PC-3 (cell line): ENCODE results near the gene MISP. TPM values are rescaled to one million over a fixed set of nuclear protein-coding genes. Genes with fewer than 3 reads are reported as not detected.

ENCODE experiments used
- ATAC-seq: fragments of 200-7000 bp; cut with Tn5 transposase; 2 replicates; pipeline ENCODE4 v1.9.1; 2020; ENCODE audit warnings: mild to moderate bottlenecking, moderate library complexity
- BruUV-seq: library from RNA; stranded (reverse); fragments of 400-500 nt; replicated peaks from 2 replicates; lab custom pipeline; 2021; lab: Mats Ljungman, UMichigan
- CTCF ChIA-PET: fragments of 300-600 bp; sonication (Branson Sonifier 250); formaldehyde crosslinking; loops from one replicate; lab custom pipeline; 2022; ENCODE audit warnings: antibody characterized with exemption; lab: Charles Lee
- POLR2A ChIA-PET: fragments of 300-600 bp; sonication (Branson Sonifier 250); formaldehyde crosslinking; loops from one replicate; lab custom pipeline; 2022; ENCODE audit warnings: antibody characterized with exemption; ENCODE audit not compliant: unreplicated experiment; lab: Charles Lee
- DNase-seq: peaks from one replicate; pipeline ENCODE4 v3.0.0-alpha.2; 2015
- H2AFZ ChIP-seq: fragments of 300-600 bp; sonication (generic); 2 replicates; pipeline ENCODE4 v1.6.0; 2016; ENCODE audit warnings: antibody characterized with exemption, low read length
- H3F3A ChIP-seq: fragments of 300-600 bp; sonication (generic); one replicate; pipeline ENCODE4 v1.6.0; 2017; ENCODE audit warnings: antibody characterized with exemption, low read length, control low read depth, mild to moderate bottlenecking; ENCODE audit not compliant: unreplicated experiment
- H3K27ac ChIP-seq: fragments of 300-600 bp; sonication (generic); 2 replicates; pipeline ENCODE4 v1.5.1; 2016; ENCODE audit warnings: mild to moderate bottlenecking, low read length
- H3K27me3 ChIP-seq: fragments of 300-600 bp; sonication (generic); 2 replicates; pipeline ENCODE4 v1.6.1; 2016; ENCODE audit warnings: low read length, mixed read lengths
- H3K36me3 ChIP-seq: fragments of 300-600 bp; sonication (generic); 2 replicates; pipeline ENCODE4 v1.6.1; 2016; ENCODE audit warnings: low read depth, mixed run types, low read length, mixed read lengths
- H3K4me1 ChIP-seq: fragments of 300-600 bp; sonication (generic); 2 replicates; pipeline ENCODE4 v1.5.1; 2016; ENCODE audit warnings: low read length; ENCODE audit not compliant: insufficient read depth
- H3K4me2 ChIP-seq: fragments of 300-600 bp; sonication (generic); 2 replicates; pipeline ENCODE4 v1.6.0; 2016; ENCODE audit warnings: low read length
- H3K4me3 ChIP-seq: fragments of 300-600 bp; sonication (generic); 2 replicates; pipeline ENCODE4 v1.5.1; 2016; ENCODE audit warnings: mild to moderate bottlenecking, low read length, mixed read lengths
- H3K79me2 ChIP-seq: fragments of 300-600 bp; sonication (generic); 2 replicates; pipeline ENCODE4 v1.6.1; 2017; ENCODE audit warnings: low read length, mixed read lengths
- H3K9ac ChIP-seq: fragments of 300-600 bp; sonication (generic); 2 replicates; pipeline ENCODE4 v1.6.0; 2016; ENCODE audit warnings: mild to moderate bottlenecking, low read length
- H3K9me2 ChIP-seq: fragments of 300-600 bp; sonication (generic); replicated peaks from 2 replicates; pipeline ENCODE4 v1.6.1; 2016; ENCODE audit warnings: mixed run types, low read length, mixed read lengths
- H3K9me3 ChIP-seq: fragments of 300-600 bp; sonication (generic); 2 replicates; pipeline ENCODE4 v1.6.1; 2016; ENCODE audit warnings: low read length, mixed read lengths
- H4K20me1 ChIP-seq: fragments of 300-600 bp; sonication (generic); 2 replicates; pipeline ENCODE4 v1.6.1; 2016; ENCODE audit warnings: low read length, mixed read lengths
- EZH2 ChIP-seq: fragments of 300-600 bp; sonication (generic); IDR thresholded peaks from one replicate; pipeline ENCODE4 v1.6.1; 2017; ENCODE audit warnings: antibody characterized with exemption, mild to moderate bottlenecking, low read length; ENCODE audit not compliant: unreplicated experiment
- EZH2phosphoT487 ChIP-seq: fragments of 300-600 bp; sonication (generic); IDR thresholded peaks from 2 replicates; pipeline ENCODE4 v1.6.1; 2018; ENCODE audit warnings: mild to moderate bottlenecking, antibody characterized with exemption, low read length, borderline replicate concordance
- intact Hi-C: fragments of 100-400 bp; cut with micrococcal nuclease; formaldehyde crosslinking; loops from 2 replicates; pipeline ENCODE4 v1.9.0; 2023
- total RNA-seq: library from RNA; depleted of rRNA; stranded (reverse); fragments of >200 nt; gene quantifications from 2 replicates; pipeline ENCODE4 v1.2.3, GENCODE V29; 2014
- TF ChIP-seq, protein P1 (sequence below): fragments of 300-600 bp; sonication (generic); conservative IDR thresholded peaks from 2 replicates; pipeline ENCODE4 v1.5.1; 2017; ENCODE audit warnings: antibody characterized with exemption, low read depth, mild to moderate bottlenecking, low read length

MISP gene
- total RNA-seq, 1 experiment from 2014 or later, result 115 TPM

DNA sequence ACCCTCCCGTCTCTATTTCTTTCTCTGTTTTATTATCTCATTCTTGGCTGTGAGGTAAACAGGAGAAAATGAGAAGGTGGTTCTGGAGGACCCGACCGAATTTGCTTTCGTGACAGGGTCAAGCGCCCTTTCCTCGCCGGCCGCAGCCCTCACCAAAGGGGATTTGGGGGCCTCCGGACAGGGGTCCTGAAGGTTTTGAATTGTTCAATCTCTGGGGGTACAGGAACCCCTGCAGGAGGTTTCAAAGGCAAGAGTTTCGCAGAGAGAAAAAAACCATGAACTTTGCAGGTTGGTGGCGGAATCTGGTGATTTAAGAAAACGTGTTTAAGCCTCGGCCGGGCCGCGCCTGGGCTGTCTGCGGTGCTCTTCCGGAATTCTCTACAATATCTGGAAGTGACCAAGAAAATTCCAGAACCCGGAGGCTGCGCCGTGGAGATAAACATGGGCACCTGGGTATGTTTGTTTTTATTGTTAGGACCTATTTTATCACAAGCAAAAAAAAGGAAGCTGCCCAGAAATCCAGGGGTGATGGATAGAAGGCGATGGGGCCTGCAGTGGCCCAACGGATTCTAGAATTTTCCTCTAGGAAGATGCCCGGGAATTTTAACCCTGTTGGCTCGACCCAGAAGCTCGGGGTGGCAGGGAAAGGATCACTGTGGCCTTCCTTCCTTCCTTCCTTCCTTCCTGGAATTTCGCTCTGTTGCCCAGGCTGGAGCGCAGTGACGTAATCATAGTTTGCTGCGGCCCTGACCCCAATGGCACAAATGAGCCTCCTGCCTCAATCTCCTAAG, 32.2 kb downstream of the MISP start:
- DNase-seq, result peak; percentile 37
- CTCF ChIA-PET, result no interaction called here
- intact Hi-C loops, result loop anchor here (2.0 kb wide), 1 partner anchor 14 kb away; the partner anchor contains the start of gene PTBP1

DNA sequence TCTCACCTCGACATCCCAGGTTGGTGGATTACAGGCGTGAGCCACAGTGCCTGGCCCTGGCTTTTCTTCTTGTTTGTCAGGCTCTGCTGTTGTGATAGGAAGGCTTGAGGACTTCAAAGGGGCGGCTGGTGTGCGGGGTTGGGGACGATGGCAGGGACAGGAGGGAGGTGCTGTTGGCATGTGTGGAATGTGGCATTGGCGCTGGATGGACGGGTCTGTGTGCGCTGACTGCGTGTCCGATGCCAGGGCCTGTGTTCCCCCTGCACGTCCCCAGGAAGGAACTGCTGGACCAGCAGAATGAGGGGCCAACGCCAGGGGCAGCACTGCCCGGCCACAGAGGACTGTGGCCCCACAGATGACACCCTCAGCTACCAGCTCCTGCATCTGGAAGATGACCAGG, 33.6 kb downstream of the MISP start:
- DNase-seq (no peak), ATAC-seq (no peak)
- Histone ChIP-seq H3K9me2 (no peaks in the 10 kb centered on the region), H4K20me1 (no peaks in the 10 kb centered on the region), H3K4me2 (peak overlapping the region; percentile 93), H3K4me1 (peaks cover 12% of the 10 kb centered on the region; the same call in 1 of the 2 replicates), H3K9me3 (no peaks in the 10 kb centered on the region), H2AFZ (no peak overlapping the region), H3K27me3 (no peaks in the 10 kb centered on the region), H3K4me3 (peak overlapping the region; percentile 75), H3F3A (no peaks in the 10 kb centered on the region), H3K79me2 (peaks cover 52% of the 10 kb centered on the region), H3K9ac (peak overlapping the region; percentile 22; the same call in 1 of the 2 replicates), H3K27ac (no peak overlapping the region), H3K36me3 (no peaks in the 10 kb centered on the region)
- CTCF ChIA-PET, result no interaction called here
- intact Hi-C loops, result no loop called here
- POLR2A ChIA-PET, result interaction anchor here (0.6 kb wide), 2 partner anchors 64 to 1073 kb away, joined by 3 to 13 read pairs; no protein-coding TSS in a partner anchor
- TF ChIP-seq, protein P1, sequence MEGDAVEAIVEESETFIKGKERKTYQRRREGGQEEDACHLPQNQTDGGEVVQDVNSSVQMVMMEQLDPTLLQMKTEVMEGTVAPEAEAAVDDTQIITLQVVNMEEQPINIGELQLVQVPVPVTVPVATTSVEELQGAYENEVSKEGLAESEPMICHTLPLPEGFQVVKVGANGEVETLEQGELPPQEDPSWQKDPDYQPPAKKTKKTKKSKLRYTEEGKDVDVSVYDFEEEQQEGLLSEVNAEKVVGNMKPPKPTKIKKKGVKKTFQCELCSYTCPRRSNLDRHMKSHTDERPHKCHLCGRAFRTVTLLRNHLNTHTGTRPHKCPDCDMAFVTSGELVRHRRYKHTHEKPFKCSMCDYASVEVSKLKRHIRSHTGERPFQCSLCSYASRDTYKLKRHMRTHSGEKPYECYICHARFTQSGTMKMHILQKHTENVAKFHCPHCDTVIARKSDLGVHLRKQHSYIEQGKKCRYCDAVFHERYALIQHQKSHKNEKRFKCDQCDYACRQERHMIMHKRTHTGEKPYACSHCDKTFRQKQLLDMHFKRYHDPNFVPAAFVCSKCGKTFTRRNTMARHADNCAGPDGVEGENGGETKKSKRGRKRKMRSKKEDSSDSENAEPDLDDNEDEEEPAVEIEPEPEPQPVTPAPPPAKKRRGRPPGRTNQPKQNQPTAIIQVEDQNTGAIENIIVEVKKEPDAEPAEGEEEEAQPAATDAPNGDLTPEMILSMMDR, result no peak
- TF ChIP-seq EZH2phosphoT487 (no peak), EZH2 (no peak)
- TSS peak; percentile 3 for BruUV-seq

More for the DNA sequence above, 32.2 kb downstream of the MISP start:
- H3K27ac ChIP-seq, result peak overlapping the region; percentile 86
- ATAC-seq, result peak; percentile 27
- peak overlapping the region; percentile 67 for H2AFZ ChIP-seq
- H3K4me2 ChIP-seq, result peak overlapping the region; percentile 93
- no peaks in the 10 kb centered on the region for H3K9me2 ChIP-seq
- no peaks in the 10 kb centered on the region for H3K36me3 ChIP-seq
- POLR2A ChIA-PET, result no interaction called here
- no peaks in the 10 kb centered on the region for H3F3A ChIP-seq
- no peaks in the 10 kb centered on the region for H4K20me1 ChIP-seq
- H3K4me3 ChIP-seq, result peak overlapping the region; percentile 75
- TF ChIP-seq EZH2phosphoT487, result no peak
- no peak for TF ChIP-seq EZH2
- H3K9me3 ChIP-seq, result no peaks in the 10 kb centered on the region
- peaks cover 52% of the 10 kb centered on the region for H3K79me2 ChIP-seq
- peaks cover 12% of the 10 kb centered on the region; the same call in 1 of the 2 replicates for H3K4me1 ChIP-seq
- BruUV-seq, result TSS peak; percentile 95
- H3K9ac ChIP-seq, result peak overlapping the region; percentile 77
- no peaks in the 10 kb centered on the region for H3K27me3 ChIP-seq

DNA sequence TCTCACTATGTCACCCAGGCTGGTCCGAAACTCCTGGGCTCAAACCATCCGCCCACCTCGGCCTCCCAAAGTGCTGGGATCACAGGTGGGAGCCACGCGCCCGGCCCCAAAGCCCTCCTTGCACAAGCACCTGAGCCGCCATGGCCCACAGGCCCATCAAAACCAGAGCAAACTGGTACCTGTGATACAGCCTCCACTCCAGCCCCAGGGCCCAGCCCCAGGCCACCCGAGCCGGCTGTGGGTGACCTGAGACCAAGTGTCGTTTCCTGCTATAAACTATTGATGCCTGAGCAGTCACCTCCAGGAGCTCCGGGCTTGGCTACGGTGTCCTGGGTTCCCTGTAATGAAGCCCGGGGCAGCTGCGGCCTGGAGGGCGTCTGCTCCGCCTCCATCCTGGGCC, 36.6 kb downstream of the MISP start:
- no peak overlapping the region for H3K27ac ChIP-seq

More for the DNA sequence above, 36.6 kb downstream of the MISP start:
- POLR2A ChIA-PET, result no interaction called here
- Histone ChIP-seq H3K4me3 (no peak overlapping the region), H3K9me3 (no peaks in the 10 kb centered on the region), H3K79me2 (peaks cover 36% of the 10 kb centered on the region), H3K4me1 (peaks cover 4% of the 10 kb centered on the region; the same call in 1 of the 2 replicates), H3F3A (no peaks in the 10 kb centered on the region), H3K9me2 (no peaks in the 10 kb centered on the region), H3K4me2 (no peak overlapping the region), H2AFZ (no peak overlapping the region), H3K36me3 (no peaks in the 10 kb centered on the region), H4K20me1 (no peaks in the 10 kb centered on the region), H3K27me3 (no peaks in the 10 kb centered on the region), H3K9ac (no peak overlapping the region)
- DNase-seq (no peak), ATAC-seq (no peak)
- no TSS peak for BruUV-seq
- CTCF ChIA-PET, result no interaction called here
- intact Hi-C loops, result no loop called here
- TF ChIP-seq EZH2 (no peak), EZH2phosphoT487 (no peak)
- TF ChIP-seq, protein P1, result no peak
